Activated naive CD8-positive, alpha-beta T cell treated with anti-CD3 and anti-CD28 coated beads, Interleukin-2, amount 50 U/mL, for 24 hours (primary cell): ENCODE data around the gene TENM3.

Experiments
- ATAC-seq: fragments of 150-1000 bp; cut with Tn5 transposase; one replicate; pipeline ENCODE4 v1.10.0; 2021
- DNase-seq: peaks from one replicate; pipeline ENCODE4 v3.0.0; 2021
- H3K27ac Mint-ChIP-seq: one replicate; pipeline ENCODE4 v1.8.0; 2021; ENCODE audit warnings: mild to moderate bottlenecking, mixed read lengths
- H3K27me3 Mint-ChIP-seq: one replicate; pipeline ENCODE4 v1.8.0; 2021; ENCODE audit warnings: mixed read lengths
- H3K36me3 Mint-ChIP-seq: one replicate; pipeline ENCODE4 v1.8.0; 2021; ENCODE audit warnings: low read depth, mixed read lengths
- H3K4me1 Mint-ChIP-seq: one replicate; pipeline ENCODE4 v1.8.0; 2021; ENCODE audit warnings: mixed read lengths
- H3K4me3 Mint-ChIP-seq: one replicate; pipeline ENCODE4 v1.8.0; 2021; ENCODE audit warnings: mild to moderate bottlenecking, moderate library complexity, mixed read lengths
- H3K9me3 Mint-ChIP-seq: one replicate; pipeline ENCODE4 v1.8.0; 2021; ENCODE audit warnings: mixed read lengths

Gene TENM3

DNA sequence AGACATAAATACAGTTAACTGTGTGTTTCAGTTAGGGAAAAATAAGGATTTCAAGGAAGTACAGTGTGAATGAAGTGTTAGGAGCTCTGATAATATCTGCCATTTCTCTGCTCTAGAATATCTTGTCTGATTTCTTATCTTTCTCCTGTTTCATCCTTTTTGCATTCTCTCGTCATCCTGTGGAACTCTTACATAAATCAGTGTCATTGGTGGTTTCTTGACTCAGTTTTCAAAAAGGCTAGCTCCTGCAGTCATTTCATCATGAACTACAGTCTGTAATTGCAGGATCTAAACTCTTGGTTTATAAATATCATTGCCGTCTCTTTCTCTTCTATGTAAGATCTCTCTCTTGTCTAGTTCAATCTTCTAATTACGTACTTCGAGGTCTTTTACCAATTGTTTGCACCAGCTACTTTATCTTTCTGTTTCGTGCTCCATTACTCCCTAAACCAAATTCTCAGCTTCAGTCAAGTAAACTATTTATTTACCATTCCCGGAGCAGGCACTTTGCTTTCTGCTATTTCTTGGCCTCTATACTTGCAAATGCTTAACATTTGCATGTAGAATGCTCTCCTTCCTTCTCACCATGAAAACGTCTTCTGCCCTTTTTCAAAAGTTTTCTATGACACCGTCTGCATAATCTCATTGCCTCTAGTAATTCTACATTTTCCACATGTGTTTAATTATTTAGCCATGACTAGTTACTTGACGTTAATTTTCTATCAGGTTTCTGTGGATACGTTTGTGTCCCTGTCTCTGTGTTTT is 294.0 kb downstream of the TENM3 start:
- ATAC-seq: no peak
- H3K36me3 Mint-ChIP-seq: no peaks in the 10 kb centered on the region
- DNase-seq: no peak
- no peaks in the 10 kb centered on the region for H3K9me3 Mint-ChIP-seq
- no peaks in the 10 kb centered on the region for H3K27me3 Mint-ChIP-seq
- no peak overlapping the region for H3K27ac Mint-ChIP-seq
- H3K4me3 Mint-ChIP-seq: no peak overlapping the region
- H3K4me1 Mint-ChIP-seq: no peaks in the 10 kb centered on the region

DNA sequence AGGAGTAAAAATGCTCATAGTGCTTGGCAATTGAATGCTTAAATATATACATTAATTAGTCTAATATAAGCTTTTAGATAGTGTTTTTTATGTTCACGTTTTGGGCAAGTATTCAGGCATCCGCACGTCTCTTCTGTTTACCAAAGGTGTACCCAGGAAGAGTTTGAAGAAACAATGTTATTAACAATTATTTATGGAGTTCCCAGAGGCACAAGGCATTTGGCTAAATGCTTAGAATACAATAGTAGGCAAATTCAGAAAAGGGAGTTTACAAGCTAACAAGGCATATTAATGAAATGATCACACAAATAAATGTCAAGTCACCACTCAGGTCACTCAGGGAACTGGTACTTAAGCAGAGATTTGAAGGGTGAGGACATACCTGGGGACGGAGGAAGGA is 294.8 kb downstream of the TENM3 start:
- no peak overlapping the region for H3K4me3 Mint-ChIP-seq
- no peaks in the 10 kb centered on the region for H3K4me1 Mint-ChIP-seq
- H3K9me3 Mint-ChIP-seq: no peaks in the 10 kb centered on the region
- no peak for ATAC-seq
- peaks cover 2% of the 10 kb centered on the region for H3K27me3 Mint-ChIP-seq
- no peak overlapping the region for H3K27ac Mint-ChIP-seq
- DNase-seq: no peak
- H3K36me3 Mint-ChIP-seq: no peaks in the 10 kb centered on the region

DNA sequence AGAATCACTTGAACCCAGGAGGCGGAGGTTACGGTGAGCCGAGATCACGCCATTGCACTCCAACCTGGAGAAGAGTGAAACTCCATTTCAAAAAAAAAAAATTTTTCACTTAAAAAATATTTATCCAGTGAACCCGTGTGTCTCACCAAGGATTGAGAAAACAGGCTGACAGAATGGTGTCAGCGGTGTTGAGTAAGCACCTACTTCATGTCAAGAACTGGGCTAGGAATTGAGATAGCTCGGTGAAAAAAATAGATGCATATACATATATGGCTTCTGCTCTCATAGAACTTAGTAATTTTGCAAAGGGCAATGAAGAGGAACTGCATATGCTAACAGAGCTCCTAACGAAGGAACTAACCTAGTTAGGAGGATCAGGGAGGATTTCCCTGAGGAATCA is 297.3 kb downstream of the TENM3 start:
- H3K4me3 Mint-ChIP-seq: no peak overlapping the region
- no peak overlapping the region for H3K27ac Mint-ChIP-seq
- no peak for ATAC-seq
- no peaks in the 10 kb centered on the region for H3K9me3 Mint-ChIP-seq
- H3K4me1 Mint-ChIP-seq: no peaks in the 10 kb centered on the region
- no peaks in the 10 kb centered on the region for H3K36me3 Mint-ChIP-seq
- no peak for DNase-seq
- peaks cover 2% of the 10 kb centered on the region for H3K27me3 Mint-ChIP-seq

DNA sequence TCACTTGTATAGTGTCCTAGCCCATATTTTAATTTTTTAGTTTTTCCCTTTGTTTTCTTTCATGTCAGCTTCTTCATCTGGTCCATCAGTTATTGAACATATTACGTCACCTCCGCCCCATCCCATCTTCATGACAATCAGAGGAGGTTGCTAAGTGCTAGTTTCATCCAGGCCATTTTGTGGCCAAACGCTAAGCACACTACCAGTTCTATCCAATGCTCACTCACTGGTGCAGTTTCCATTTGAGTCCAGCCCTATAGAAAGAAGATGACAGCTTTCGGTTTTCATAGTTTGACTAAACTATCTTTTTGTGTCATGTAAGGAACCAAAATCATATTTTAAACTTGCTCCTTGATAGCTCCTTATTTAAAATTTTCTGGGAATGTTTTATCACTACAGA is 304.2 kb downstream of the TENM3 start:
- DNase-seq: no peak
- Mint-ChIP-seq H3K27ac (no peak overlapping the region), H3K4me3 (no peak overlapping the region), H3K27me3 (peaks cover 10% of the 10 kb centered on the region), H3K4me1 (no peaks in the 10 kb centered on the region), H3K36me3 (no peaks in the 10 kb centered on the region), H3K9me3 (no peaks in the 10 kb centered on the region)
- ATAC-seq: no peak

DNA sequence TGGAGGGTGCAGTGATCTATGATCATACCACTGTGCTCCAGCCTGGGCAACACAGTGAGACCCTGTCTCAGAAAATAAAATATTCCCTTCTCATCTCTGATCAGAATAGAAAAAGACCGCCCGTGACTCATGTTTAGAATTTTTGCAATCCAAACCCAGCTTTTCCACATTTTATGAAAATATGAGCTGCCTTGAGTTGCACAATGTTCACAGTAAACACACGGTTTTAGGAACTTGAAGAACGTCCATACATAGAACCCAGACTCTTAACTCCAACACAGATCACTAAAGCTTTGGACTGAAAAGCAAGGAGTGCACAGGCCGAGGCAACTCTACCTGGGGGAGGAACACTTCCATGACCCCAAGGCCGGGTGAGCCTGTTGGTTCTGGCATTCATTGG is 305.0 kb downstream of the TENM3 start:
- DNase-seq (no peak), ATAC-seq (no peak)
- H3K36me3 Mint-ChIP-seq: no peaks in the 10 kb centered on the region
- no peaks in the 10 kb centered on the region for H3K9me3 Mint-ChIP-seq
- H3K27ac Mint-ChIP-seq: no peak overlapping the region
- no peak overlapping the region for H3K4me3 Mint-ChIP-seq
- H3K4me1 Mint-ChIP-seq: no peaks in the 10 kb centered on the region
- H3K27me3 Mint-ChIP-seq: peaks cover 8% of the 10 kb centered on the region

DNA sequence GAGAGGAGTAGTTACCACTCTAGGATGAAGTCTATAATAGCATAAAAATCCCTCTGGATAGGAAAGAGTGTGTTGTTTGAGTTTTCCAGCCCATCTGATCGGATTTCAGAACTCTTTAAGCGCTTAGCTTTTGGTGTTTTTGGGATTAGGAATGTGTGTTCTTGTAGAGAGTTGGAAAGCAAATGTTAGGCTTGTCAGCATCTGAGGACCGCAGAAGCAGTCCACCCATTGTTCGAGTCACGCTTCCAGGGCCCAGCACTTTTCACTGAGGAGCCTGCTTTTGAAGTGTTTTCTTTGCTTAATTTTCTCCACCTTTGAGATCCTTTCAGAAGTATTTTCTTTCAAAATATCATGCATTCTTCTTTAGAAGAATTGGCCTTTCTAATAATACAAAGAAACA is 306.2 kb downstream of the TENM3 start:
- Mint-ChIP-seq H3K9me3 (no peaks in the 10 kb centered on the region), H3K36me3 (no peaks in the 10 kb centered on the region), H3K27ac (no peak overlapping the region), H3K27me3 (peaks cover 8% of the 10 kb centered on the region), H3K4me3 (no peak overlapping the region), H3K4me1 (no peaks in the 10 kb centered on the region)
- DNase-seq (no peak), ATAC-seq (no peak)

DNA sequence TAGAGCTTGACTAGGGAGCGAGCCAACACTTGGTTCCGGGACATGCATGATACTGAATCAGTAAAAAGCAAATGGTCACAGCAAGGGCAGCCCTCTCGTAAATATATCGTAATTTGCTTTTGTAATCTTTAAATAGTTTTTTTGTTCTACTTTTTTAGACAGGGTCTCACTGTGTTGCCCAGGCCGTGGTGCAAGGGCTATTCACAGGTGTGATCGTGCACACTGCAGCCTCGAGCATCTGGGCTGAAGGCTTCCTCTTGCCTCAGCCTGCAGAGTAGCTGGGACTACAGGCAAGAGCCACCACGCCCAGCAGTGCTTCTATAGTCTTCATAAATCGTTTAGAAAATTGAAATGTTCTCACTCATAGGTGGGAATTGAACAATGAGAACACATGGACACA is 309.7 kb downstream of the TENM3 start:
- Mint-ChIP-seq H3K36me3 (no peaks in the 10 kb centered on the region), H3K4me3 (no peak overlapping the region), H3K27me3 (peaks cover 5% of the 10 kb centered on the region), H3K4me1 (no peaks in the 10 kb centered on the region), H3K27ac (no peak overlapping the region), H3K9me3 (no peaks in the 10 kb centered on the region)
- DNase-seq (no peak), ATAC-seq (no peak)

DNA sequence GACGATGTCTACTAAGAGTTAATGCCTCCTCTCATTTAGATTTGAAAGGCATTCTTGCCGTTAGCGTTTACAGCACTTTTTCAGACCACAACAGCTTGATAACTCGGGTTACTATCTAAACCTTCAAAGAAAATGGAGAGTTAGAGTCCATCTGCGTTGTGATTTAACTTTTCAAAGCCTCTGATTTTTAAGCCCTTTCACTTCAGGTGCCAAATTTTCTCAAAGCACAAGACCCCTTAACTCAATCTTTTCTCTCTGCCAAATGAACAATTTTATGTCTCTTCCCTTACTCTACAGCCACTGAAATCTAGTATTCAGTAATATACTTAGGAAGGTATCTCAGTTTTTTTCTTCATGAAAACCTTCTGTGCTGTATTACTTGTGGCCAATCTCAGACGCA is 310.5 kb downstream of the TENM3 start:
- no peaks in the 10 kb centered on the region for H3K9me3 Mint-ChIP-seq
- peaks cover 5% of the 10 kb centered on the region for H3K27me3 Mint-ChIP-seq
- no peak for ATAC-seq
- no peaks in the 10 kb centered on the region for H3K36me3 Mint-ChIP-seq
- H3K4me3 Mint-ChIP-seq: no peak overlapping the region
- no peaks in the 10 kb centered on the region for H3K4me1 Mint-ChIP-seq
- H3K27ac Mint-ChIP-seq: no peak overlapping the region
- DNase-seq: no peak

DNA sequence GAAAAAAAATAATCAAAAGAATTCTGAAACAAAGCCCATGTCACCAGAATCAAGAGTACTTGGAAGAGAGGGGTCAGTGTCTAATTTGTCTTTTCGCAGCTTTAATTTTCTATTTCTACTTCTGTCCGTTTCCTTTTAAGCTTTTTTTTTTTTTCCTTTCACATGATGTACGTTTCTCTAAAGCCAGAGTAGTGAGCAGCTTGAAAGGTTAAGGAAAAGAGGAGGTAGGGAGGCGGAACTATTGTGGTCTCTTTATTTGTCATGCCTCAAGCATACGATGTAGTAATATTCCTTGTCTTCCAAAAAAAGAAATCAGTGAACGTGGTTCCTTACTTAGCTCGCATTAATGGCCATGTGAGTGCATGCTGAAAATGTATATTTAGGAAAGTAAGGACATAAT is 311.5 kb downstream of the TENM3 start:
- Mint-ChIP-seq H3K9me3 (no peaks in the 10 kb centered on the region), H3K4me3 (no peak overlapping the region), H3K27me3 (peaks cover 5% of the 10 kb centered on the region), H3K27ac (no peak overlapping the region), H3K4me1 (no peaks in the 10 kb centered on the region), H3K36me3 (no peaks in the 10 kb centered on the region)
- no peak for ATAC-seq
- DNase-seq: no peak

DNA sequence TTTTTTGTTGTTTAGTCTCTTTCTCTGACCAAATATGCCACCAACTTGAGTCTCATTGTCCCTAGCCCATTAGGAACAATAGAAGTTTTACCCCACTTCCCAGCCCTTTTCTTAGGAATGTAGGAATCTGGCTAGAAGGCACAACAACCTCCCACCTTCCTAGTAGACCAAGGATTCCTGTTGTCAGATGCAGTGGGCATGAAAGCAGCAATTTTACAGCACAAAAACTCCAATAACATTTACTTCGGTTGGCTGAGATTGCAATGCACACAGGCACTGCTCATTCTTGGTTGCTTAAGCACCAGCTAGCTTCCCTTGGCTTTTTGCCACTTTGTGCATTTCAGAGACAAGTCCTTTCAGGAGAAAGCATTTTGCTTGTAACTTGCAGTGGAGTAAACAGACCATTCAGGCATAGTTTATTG is 312.8 kb downstream of the TENM3 start:
- Mint-ChIP-seq H3K36me3 (no peaks in the 10 kb centered on the region), H3K9me3 (no peaks in the 10 kb centered on the region), H3K27me3 (peaks cover 12% of the 10 kb centered on the region), H3K4me1 (no peaks in the 10 kb centered on the region), H3K27ac (no peak overlapping the region), H3K4me3 (no peak overlapping the region)
- ATAC-seq (no peak), DNase-seq (no peak)

DNA sequence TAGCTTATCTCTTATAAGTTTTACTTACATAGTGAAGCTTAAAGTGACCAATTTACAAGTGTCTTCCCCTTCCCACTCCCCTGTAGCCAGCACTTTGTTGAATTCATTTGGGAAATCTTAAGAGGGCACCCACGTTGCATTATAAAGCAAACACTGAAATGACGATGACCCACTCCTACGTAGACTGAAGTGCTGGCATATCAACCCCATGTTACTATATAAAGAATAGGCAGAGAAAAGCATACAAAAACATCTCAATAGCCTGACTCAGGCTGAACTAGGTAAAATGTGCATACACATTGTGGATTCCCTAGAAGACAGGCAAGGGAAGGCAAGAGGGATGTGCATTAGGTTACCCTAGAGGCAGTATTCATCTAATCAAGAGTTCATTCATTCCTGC is 313.4 kb downstream of the TENM3 start:
- Mint-ChIP-seq H3K36me3 (no peaks in the 10 kb centered on the region), H3K27me3 (peaks cover 9% of the 10 kb centered on the region), H3K9me3 (no peaks in the 10 kb centered on the region), H3K4me3 (no peak overlapping the region), H3K4me1 (no peaks in the 10 kb centered on the region), H3K27ac (no peak overlapping the region)
- ATAC-seq (no peak), DNase-seq (no peak)

DNA sequence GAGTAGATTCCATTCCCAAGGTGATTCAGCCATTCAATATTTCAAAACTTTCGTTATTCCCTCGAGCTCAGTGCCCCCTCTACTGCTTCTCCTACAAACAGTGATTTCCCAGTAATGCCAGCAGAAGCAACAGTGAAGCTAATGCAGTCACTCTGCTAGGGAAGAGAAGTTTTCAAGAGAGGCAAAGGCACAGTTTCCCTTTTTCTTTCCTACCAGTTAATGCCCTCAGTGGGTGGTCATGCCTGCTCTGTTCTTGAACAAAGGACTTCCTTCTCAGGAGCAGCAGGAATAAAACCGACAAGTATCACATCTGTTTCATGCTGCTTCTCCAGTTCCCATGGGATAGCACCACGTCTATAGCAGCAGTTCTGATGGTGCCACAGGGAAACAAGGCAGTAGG is 317.2 kb downstream of the TENM3 start:
- DNase-seq (no peak), ATAC-seq (no peak)
- Mint-ChIP-seq H3K9me3 (no peaks in the 10 kb centered on the region), H3K27me3 (peaks cover 13% of the 10 kb centered on the region), H3K4me1 (no peaks in the 10 kb centered on the region), H3K4me3 (no peak overlapping the region), H3K36me3 (no peaks in the 10 kb centered on the region), H3K27ac (no peak overlapping the region)

DNA sequence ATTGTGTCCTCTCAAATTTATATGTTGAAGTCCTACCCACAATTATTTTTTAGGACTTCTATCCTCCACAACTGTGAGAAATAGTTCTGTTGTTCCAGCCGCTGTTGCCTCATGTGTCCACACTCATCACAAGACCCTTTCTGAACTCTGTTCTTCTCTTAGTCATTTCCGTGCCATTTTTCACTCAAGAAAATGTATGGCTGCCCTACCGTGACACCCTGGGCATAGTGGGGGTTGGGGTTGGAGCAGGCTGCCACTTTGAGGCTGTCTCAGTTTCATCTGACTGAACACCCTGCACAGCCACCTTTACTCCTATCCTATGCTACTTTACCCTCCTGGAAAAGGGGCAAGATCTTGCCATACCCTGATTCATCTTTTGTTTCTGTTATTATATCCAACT is 319.1 kb downstream of the TENM3 start:
- Mint-ChIP-seq H3K27ac (no peak overlapping the region), H3K27me3 (peaks cover 14% of the 10 kb centered on the region), H3K4me1 (no peaks in the 10 kb centered on the region), H3K36me3 (no peaks in the 10 kb centered on the region), H3K4me3 (no peak overlapping the region), H3K9me3 (no peaks in the 10 kb centered on the region)
- DNase-seq (no peak), ATAC-seq (no peak)

DNA sequence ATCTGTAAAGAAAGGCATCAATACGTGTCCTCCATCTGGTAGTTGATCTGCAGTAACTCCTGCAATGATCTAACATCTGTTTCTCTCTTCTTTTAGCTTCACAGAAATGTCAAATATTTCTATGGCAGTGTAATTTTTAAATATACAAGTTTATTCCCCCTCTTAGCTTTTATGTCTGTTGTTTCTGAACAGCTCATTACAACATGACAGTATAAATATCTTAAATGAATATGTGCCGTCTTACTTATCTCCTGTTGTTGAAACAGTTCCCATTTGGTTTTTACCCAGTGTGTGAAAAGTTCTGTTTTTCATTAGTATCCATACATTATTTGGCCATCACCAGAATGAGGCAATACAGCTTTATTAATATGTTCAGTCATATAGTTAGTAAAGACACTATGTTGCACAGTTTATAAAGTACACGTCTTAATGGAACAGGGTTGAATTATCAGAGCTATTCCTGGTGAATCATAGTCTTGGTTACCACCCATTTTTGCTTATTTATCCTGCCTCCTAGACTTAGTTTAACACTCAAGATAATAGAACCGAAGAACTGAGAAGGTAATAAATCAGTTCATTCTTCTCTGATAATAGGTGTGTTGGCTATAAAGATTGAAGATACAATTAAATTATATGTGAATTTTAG is 321.6 kb downstream of the TENM3 start:
- H3K4me1 Mint-ChIP-seq: no peaks in the 10 kb centered on the region
- DNase-seq (no peak), ATAC-seq (no peak)
- H3K9me3 Mint-ChIP-seq: no peaks in the 10 kb centered on the region
- H3K36me3 Mint-ChIP-seq: no peaks in the 10 kb centered on the region
- H3K27ac Mint-ChIP-seq: no peak overlapping the region
- H3K4me3 Mint-ChIP-seq: no peak overlapping the region
- H3K27me3 Mint-ChIP-seq: peaks cover 15% of the 10 kb centered on the region

DNA sequence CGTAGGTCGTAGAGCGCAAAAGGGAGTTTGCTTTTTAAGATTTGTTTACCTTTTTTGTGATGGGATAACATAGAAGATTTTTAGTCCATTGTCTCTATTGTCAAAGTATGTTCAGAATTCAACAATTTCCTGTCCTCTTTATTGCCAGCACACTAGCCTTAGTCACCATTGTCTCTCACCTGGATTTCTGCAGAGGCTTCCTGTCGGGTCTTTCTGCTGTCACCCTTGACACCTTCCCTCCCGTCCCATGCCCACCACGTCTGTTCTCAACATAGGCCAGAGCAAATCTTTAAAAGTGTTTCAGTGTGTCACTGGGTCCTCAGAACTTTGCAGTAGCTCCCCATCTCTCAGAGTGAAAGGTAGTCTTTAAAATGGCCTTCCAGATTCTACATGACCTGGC is 323.9 kb downstream of the TENM3 start:
- H3K27me3 Mint-ChIP-seq: peaks cover 12% of the 10 kb centered on the region
- DNase-seq: no peak
- no peaks in the 10 kb centered on the region for H3K36me3 Mint-ChIP-seq
- no peak for ATAC-seq
- H3K27ac Mint-ChIP-seq: no peak overlapping the region
- H3K4me3 Mint-ChIP-seq: no peak overlapping the region
- H3K9me3 Mint-ChIP-seq: no peaks in the 10 kb centered on the region
- no peaks in the 10 kb centered on the region for H3K4me1 Mint-ChIP-seq
